Head of caudate nucleus (tissue), 42 donors: ENCODE measurements around the gene IGF2R.
"Not testable (repeated sequence)": the region's sequence is repeated elsewhere in the genome, so short reads cannot be mapped to it uniquely, and the experiment has no call there.

ENCODE experiments used
- DNase-seq, 42 donors: peaks; one replicate each; pipeline versions ENCODE4 v3.0.0 to v3.0.0-alpha.2; 2020 to 2021; ENCODE audit warnings: mixed read lengths in 7 of 42
- intact Hi-C: fragments of 100-400 bp; cut with DNase I; formaldehyde crosslinking; loops from one replicate; pipeline ENCODE4 v1.15.0; 2022

Gene IGF2R

DNA sequence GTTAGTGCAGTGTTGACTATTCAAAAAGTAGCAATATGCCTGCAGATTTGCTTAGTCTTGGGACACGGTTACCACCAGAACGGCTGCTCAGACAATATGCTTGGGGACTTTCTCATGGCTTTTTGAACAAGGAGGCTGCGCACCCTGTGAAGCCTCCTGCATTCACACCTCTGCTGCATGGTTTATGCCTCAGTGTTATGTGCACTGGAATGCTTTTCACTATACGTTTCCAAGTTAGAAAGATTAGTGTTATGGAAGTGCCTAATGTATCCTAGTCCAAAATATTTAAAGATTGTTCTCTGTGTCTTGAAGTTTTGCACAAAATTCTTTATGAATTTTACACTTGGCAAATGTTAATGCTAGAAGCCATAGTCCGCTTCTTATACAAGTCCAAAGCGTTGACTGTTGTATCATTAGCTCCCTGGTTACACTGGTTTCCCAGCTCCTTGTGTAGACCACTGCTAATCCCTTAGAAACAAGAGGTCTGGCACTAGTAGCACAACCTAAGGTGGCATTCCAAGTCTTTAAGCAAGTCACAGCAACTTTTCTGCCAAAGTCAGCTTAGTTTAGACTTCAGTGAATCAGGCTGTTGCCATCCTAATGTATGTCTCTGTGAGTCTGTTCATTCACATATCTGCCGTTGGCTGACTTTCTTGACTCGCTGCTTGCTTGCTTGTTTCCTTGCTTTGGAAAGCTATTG lies 126.4 kb downstream of the IGF2R start:
- DNase-seq, result no peak
- intact Hi-C loops, result no loop called here

DNA sequence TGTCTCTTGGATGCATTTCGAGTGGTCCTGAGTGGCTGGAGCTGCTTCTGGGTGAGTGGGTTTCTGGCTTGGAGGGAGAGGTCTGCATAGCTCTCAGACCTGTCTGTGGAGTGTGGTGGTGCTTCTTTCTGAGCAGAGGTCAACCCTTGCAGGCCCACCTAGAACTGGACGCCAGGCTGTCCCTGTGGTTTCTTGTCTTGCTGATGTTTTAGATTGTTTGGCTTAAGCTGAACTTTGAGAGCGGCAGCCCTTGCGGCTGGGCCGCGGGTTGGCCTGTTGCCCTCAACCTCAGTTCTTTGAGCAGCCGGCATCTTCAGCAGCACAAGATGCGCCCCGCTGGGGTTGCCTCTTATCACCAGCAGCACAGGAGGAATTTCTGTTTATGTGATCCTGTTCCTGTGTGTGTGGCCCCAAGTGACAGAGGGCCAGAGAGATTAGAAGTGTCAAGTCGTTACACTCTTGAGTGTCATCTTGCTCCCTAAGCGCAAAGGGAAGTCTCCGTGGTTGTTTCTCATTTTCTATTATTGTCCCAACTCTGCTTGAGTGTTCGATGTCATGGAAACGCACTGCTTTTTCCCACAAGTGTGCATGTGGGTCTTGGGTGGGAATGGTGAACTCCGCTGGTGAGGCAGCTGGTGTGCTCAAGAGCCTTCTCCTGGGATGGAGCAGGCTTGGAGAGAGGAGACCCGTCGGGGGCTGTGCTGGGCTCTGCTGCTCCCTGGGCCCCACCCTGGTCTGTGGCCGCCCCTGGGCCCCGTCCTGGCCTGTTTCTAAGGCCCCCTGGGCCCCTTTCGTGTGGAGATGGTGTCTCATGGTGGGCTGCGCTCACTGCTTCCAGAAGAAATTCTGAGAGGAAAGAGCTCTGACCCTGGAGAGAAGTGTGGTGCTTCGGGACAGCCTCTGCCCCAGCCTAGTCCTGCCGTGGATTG lies 132.7 kb downstream of the IGF2R start:
- no peak for DNase-seq
- intact Hi-C loops, result no loop called here

DNA sequence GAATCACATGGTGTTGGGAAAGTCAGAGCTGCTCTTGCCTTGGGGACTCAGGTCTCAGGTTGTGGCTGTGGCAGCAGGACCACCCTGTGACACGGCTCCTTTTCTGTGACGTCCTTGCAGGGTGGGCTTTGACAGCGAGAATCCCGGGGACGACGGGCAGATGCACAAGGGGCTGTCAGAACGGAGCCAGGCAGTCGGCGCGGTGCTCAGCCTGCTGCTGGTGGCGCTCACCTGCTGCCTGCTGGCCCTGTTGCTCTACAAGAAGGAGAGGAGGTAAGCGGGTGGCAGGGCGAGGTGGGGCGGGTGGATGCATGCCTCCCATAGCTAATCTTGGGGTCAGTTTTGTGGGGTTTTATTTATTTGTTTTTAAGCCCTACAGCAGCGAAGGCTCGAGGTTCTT lies 133.5 kb downstream of the IGF2R start:
- intact Hi-C loops, result no loop called here
- no peak for DNase-seq

DNA sequence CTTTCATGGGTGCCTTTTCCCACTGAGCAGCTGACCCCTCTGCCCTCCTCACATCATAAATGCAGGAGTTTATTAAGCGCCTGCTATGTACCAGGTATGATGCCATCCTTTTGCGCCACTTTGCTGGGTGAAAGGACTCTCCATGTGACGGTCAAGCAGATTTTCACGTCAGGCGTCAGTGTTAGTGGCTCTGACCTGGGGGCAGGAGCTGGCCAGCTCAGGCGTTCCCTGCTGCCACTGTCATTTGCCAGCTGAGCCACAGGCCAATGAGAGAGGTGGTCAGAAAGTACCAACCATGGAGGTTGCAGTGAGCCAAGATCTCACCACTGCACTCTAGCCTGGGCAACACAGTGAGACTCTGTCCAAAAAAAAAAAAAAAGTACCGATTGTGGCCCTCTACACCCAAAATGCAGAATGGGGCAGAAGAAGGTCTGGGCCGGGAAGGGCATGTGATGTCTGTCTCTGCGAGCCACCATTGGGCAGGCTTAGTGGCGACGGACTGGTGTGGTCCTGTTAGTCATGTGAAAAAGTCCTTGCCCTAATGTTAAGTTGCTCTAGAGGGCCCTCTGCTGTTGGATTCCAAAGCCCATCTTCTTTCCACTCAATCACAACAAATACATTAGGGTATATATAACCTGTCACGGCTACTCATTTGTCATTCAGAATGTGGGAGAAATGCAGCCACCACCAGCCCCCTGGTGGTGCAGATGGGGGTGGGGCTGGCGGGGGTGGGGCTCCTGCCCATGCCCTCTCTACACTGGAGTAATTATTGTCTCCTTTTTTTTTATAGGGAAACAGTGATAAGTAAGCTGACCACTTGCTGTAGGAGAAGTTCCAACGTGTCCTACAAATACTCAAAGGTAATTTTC lies 134.3 kb downstream of the IGF2R start:
- intact Hi-C loops, result no loop called here
- DNase-seq, result no peak

DNA sequence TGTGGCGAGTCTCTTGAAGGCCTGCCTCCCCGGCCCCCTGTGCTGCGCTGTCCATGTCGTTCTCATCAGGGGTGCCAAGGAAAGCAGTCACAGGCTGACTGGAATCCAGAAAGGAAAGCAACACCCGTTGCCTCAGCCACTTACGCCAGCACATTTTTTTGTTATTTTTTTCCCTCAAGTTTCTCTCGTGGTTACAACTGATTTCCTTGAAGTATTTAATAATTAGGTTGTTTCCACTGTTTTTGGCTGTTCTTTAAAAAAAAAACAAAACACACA lies 134.9 kb downstream of the IGF2R start:
- no peak for DNase-seq
- intact Hi-C loops, result no loop called here

DNA sequence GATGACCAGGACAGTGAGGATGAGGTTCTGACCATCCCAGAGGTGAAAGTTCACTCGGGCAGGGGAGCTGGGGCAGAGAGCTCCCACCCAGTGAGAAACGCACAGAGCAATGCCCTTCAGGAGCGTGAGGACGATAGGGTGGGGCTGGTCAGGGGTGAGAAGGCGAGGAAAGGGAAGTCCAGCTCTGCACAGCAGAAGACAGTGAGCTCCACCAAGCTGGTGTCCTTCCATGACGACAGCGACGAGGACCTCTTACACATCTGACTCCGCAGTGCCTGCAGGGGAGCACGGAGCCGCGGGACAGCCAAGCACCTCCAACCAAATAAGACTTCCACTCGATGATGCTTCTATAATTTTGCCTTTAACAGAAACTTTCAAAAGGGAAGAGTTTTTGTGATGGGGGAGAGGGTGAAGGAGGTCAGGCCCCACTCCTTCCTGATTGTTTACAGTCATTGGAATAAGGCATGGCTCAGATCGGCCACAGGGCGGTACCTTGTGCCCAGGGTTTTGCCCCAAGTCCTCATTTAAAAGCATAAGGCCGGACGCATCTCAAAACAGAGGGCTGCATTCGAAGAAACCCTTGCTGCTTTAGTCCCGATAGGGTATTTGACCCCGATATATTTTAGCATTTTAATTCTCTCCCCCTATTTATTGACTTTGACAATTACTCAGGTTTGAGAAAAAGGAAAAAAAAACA lies 136.1 kb downstream of the IGF2R start:
- no peak for DNase-seq
- intact Hi-C loops, result no loop called here

DNA sequence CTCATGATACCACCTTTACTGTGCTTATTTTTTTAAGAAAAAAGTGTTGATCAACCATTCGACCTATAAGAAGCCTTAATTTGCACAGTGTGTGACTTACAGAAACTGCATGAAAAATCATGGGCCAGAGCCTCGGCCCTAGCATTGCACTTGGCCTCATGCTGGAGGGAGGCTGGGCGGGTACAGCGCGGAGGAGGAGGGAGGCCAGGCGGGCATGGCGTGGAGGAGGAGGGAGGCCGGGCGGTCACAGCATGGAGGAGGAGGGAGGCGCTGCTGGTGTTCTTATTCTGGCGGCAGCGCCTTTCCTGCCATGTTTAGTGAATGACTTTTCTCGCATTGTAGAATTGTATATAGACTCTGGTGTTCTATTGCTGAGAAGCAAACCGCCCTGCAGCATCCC lies 137.1 kb downstream of the IGF2R start:
- intact Hi-C loops, result no loop called here
- DNase-seq, result no peak

DNA sequence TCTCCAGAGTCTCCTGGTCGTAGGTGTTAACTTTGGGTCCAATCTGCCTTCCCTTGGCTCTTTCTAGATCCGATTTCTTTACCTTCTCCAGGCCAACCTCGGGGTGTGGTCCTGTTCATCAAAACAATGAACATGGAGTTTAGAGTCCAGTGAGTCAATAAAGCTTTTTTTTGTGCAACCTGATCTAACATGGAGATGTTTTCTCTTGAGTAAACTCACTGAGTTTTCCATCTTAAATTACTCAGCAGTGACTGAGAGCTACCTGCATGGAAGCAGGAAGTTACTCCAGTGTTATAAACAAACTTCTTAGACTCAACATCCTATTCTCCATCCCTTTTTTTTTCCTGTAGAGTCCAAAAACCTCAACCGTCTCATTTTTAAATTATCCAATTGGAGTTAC lies 137.8 kb downstream of the IGF2R start:
- intact Hi-C loops, result no loop called here
- no peak for DNase-seq

DNA sequence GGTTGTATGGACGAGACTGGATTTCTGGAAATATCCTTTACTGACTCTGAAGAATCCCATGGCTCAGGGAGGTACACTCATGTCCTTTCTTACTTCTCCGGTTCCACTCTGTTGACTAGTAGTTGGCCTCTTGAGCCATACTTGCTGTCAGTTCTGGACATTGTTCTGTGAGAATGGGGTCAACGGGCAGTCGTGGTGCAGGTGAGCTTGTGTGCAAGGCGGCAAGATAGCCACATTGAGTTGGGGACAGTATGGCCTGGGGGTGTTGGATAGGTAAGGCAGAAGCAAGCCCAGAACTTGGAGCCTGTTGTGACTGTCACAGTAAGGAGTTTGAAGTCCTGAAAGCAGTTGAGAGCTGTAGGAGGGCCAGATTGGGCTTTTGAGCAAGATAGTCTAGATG lies 139.2 kb downstream of the IGF2R start:
- DNase-seq, result no peak
- intact Hi-C loops, result no loop called here

DNA sequence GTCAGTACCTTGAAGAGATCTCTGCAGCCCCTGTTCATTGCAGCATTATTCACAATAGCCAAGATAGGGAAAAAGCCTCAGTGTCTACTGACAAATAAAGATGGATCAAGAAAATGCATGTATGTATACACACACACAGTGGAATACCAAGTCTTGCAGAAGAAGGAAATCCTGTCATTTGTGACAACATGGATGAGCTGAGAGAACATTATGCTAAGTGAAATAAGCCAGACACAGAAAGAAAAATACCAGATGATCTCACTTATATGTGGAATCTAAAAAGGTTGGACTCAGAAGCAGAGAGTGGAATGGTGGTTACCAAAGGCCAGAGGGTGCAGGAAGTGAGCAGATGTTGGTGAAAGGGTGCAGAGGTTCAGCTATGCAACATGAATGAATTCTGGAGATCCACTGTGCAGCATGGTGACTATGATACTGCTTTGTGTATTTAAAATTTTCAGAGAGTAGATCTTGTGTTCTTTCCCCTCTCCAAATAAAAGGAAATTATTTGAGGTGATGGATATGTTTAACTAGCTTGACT lies 141.8 kb downstream of the IGF2R start:
- no peak for DNase-seq
- intact Hi-C loops, result no loop called here

DNA sequence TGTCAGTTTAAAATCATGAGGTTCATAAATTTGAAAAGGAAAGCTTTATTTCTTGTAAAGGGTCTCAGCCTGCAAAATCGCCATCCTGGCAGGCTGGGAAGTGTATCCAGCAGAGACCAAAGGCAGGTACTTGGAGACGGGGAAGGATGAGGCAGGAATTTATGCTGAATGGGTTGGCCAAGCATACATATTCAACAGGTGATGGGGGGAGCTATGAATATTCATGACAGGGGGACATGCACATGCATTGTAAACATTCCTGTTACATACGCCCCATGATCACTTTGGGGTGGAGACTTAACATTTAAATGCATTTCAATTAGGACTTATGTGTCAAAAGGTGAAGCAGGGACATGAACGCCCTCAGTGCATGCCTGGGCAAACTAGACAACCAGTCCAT lies 142.9 kb downstream of the IGF2R start:
- DNase-seq, result no peak
- intact Hi-C loops, result no loop called here

DNA sequence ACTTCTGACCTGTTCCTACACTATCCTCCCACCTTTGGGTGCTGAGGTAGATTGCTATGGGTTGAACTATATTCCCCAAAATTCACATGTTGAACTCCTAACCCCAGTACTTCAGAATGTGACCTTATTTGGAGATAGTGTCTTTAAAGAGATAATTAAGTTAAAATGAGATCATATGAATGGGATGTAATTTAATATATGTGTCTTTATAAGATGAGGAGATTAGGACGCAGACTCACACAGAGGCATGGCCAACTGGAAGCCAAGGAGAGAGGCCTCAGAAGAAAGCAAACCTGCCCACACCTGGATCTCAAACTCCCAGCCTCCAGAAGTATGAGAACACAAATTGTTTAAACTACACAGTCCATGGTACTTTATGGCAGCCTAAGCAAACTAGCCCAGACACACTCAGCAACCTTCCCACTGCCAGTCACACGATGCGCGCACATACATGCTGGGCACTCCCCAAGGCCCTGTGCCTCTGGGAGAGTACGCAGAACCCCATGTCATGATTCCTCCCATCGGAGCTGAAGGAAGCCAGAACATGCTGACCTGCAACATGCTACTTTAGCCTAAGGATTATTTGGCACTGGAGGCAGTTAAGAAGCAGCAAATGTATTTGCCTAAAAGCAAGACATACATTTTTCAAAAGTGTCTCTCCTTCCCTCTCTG lies 143.9 kb downstream of the IGF2R start:
- DNase-seq, result no peak
- intact Hi-C loops, result no loop called here

DNA sequence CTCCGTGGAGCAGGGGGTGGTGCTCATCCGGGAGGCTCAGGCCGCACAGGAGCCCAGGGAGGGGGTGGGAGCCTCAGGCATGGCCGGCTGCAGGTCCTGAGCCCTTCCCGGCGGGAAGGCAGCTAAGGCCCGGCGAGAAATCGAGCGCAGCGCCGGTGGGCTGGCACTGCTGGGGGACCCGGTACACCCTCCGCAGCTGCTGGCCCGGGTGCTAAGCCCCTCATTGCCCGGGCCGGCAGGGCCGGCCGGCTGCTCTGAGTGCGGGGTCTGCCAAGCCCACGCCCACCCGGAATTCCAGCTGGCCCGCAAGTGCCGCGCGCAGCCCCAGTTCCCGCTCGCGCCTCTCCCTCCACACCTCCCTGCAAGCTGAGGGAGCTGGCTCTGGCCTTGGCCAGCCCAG lies 145.7 kb downstream of the IGF2R start:
- intact Hi-C loops, DNase-seq: not testable (repeated sequence)

DNA sequence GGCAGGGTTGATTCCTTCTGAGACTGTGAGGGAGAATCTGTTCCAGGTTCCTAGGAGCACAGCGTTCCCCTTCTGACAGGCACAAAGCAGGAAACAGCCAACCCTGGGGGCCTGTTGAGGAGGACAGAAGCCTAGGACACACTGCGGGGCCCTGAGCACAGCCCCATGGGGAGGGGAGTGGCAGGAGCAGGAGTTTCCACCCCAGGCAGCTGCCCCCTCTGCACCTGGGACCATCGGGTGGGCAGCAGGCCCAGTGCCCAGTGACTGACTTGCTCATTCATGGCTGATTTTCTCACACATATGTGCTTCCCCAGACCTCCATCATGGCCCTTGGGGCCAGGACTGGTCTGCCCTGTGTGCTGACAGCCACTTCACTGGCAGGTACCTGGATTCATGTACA lies 146.5 kb downstream of the IGF2R start:
- DNase-seq, result no peak
- intact Hi-C loops, result no loop called here

DNA sequence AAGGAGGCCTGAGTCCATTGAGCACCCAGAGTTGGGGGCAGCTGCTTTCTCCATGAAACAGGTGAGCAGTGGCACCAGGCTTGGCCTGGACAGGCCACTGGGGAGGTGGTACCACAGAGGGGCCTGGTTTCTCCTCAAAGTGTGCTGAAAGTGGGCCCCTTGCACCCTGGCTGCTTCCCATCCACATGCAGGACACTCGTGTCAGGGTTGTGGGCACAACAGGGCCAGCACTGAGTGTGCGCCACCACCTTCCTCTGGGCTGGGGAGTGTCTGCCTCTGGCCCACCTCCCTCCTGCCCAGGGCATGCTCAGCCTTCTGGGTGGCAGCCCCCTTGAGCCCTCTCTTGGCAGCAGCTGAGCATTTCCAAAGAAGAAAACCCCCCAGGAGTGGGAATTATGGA lies 147.5 kb downstream of the IGF2R start:
- no peak for DNase-seq

DNA sequence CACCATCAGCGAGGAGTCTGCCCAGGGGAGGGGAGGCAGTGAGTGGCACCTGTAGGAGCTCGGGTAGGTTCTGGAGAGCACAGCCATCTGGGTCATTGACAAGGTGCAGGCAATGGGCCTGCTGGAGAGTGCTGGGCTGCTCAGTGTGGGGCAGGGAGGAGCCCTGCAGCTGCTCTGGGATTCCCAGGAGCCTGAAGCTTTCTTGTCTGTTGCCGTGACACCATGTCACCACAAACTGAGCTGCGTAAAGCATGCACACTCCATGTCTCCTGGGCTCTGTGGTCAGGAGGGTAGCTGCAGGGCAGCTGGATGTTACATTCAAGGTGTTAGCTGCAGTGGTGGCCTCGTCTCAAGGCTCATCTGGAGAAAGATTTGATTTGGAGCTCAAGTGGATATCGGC lies 148.3 kb downstream of the IGF2R start:
- intact Hi-C loops, result no loop called here
- no peak for DNase-seq

More for the DNA sequence above, 147.5 kb downstream of the IGF2R start:
- intact Hi-C loops, result no loop called here

DNA sequence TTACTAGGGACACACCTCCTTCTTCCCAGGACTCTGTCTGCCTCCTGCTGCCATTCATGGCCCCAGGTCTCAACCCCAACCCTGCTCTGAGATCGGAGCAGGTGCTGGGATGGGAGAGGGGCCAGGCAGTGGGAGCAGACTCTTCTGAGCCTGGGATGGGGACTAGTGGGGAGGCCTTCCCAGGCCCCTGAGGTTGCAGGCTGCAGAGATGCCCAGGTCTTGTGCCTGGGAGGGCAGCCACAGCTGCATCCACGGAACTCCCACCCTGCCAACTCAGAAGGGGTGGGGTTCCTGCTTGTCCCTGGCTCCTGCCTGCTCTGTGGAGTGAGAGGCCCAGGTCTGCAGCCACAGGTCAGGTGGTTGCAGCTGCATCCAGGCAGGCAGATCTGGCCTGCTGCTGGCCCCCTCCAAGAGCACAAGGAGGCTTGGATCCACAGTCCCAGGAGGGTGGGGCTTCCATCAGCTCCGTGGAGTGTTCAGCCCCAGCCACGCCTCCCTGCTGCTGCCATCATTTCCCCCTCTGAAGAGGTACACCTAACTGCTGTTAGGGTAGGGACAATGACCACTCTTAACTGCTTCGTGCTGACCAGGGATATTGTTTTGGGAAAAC lies 149.8 kb downstream of the IGF2R start:
- intact Hi-C loops, result no loop called here
- no peak for DNase-seq

DNA sequence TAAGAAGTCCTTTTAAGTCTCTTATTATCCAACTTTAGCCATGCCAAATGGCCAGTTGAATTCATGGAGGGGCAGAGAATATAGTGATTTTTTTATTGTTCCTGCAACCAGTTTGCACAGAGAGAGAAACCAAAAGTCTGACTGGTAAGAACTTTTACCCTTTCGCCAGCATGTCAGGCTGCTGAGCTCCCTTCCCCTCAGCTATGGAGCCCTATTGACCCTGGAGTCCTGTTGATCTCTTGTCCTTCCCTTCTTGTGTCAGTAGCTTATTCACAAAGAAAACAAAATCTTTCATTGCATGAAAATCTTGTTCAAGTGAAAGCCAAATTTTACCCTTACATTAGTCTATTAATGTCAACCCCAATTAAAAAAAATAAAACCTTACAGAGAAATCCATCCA lies 151.2 kb downstream of the IGF2R start:
- DNase-seq, result no peak
- intact Hi-C loops, result no loop called here
